Measurements from ENCODE around the gene PHACTR1. TPM values are rescaled to one million over a fixed set of nuclear protein-coding genes. Genes with fewer than 3 reads are reported as not detected.

The PHACTR1 gene
- total and polyA plus RNA-seq, 8 donors = 0.46 to 17.4 (median 6.4) TPM; not detected in 1

GRCh38 chr6:12956991-12957320 is 240.4 kb downstream of the PHACTR1 start:
- no peaks in the 10 kb centered on the region for H3K27me3 ChIP-seq

GRCh38 chr6:12957321-12958051 is 240.9 kb downstream of the PHACTR1 start:
- Histone ChIP-seq H3K4me1 (peaks cover 0 to 26% (median 13%) of the 10 kb centered on the region in 4 donors), H3K4me3 (peak overlapping the region; percentile 63 to 80 (median 67)), H3K9me3 (no peaks in the 10 kb centered on the region), H3K36me3 (no peaks in the 10 kb centered on the region), H3K27ac (peak overlapping the region; percentile 39 to 87 (median 85)), H3K27me3 (no peaks in the 10 kb centered on the region)
- DNase-seq = peak; percentile 76 to 86
- TF ChIP-seq POLR2AphosphoS5 (IDR thresholded peaks at IDR 0.05) (peak in 2 of 3 donors; percentile 60 to 73), POLR2A (IDR thresholded peaks at IDR 0.05) (no peak)
- intact Hi-C loops (cut with DNase I; ENCODE audit: low total_unique reads) = no loop called here
- 0 to 1% (median 1%) methylated on average over 20 to 24 of the region's 24 CpGs for WGBS, 5 donors

More at GRCh38 chr6:12956991-12957320, 240.4 kb downstream of the PHACTR1 start:
- no peak for DNase-seq
- intact Hi-C loops (cut with DNase I; ENCODE audit: low total_unique reads) = no loop called here
- TF ChIP-seq POLR2AphosphoS5 (IDR thresholded peaks at IDR 0.05) (no peak), POLR2A (IDR thresholded peaks at IDR 0.05) (no peak), CTCF (IDR thresholded peaks at IDR 0.05) (no peak), EP300 (IDR thresholded peaks at IDR 0.05) (no peak)
- Histone ChIP-seq H3K36me3 (no peaks in the 10 kb centered on the region), H3K9me3 (no peaks in the 10 kb centered on the region), H3K4me3 (peak overlapping the region; percentile 63 to 80 (median 67)), H3K4me1 (peaks cover 0 to 27% (median 12%) of the 10 kb centered on the region in 4 donors), H3K27ac (peak overlapping the region; percentile 39 to 87 (median 85))
- 2 to 8% (median 4%) methylated on average over 5 to 6 of the region's 6 CpGs for WGBS, 5 donors

- DNase-seq = peak in 1 of 2 donors; percentile 28
- Histone ChIP-seq H3K27ac (peak overlapping the region; percentile 3 to 87 (median 85)), H3K4me3 (peak overlapping the region; percentile 63 to 80 (median 67)), H3K4me1 (peaks cover 0 to 32% (median 14%) of the 10 kb centered on the region in 4 donors), H3K9me3 (no peaks in the 10 kb centered on the region), H3K27me3 (no peaks in the 10 kb centered on the region), H3K36me3 (no peaks in the 10 kb centered on the region)
- WGBS, 5 donors = 4 to 11% (median 7%) methylated on average over 9 of the region's 9 CpGs
- TF ChIP-seq EP300 (IDR thresholded peaks at IDR 0.05) (no peak), POLR2AphosphoS5 (IDR thresholded peaks at IDR 0.05) (no peak), CTCF (IDR thresholded peaks at IDR 0.05) (no peak), POLR2A (IDR thresholded peaks at IDR 0.05) (no peak)
- intact Hi-C loops (cut with DNase I; ENCODE audit: low total_unique reads) = no loop called here
Measured at GRCh38 chr6:12958052-12958706, 241.6 kb downstream of the PHACTR1 start.

- intact Hi-C loops (cut with DNase I; ENCODE audit: low total_unique reads) = no loop called here
- no peak for DNase-seq
- Histone ChIP-seq H3K4me1 (peaks cover 0 to 29% (median 14%) of the 10 kb centered on the region in 4 donors), H3K27me3 (no peaks in the 10 kb centered on the region), H3K4me3 (no peak overlapping the region), H3K36me3 (no peaks in the 10 kb centered on the region), H3K27ac (peak overlapping the region in 4 of 5 donors; percentile 47 to 73 (median 56)), H3K9me3 (no peaks in the 10 kb centered on the region)
- 81 to 96% (median 91%) methylated on average over 4 of the region's 4 CpGs for WGBS, 5 donors
- no peak for TF ChIP-seq POLR2AphosphoS5 (IDR thresholded peaks at IDR 0.05)
- TF ChIP-seq POLR2A (IDR thresholded peaks at IDR 0.05) = no peak
- no peak for TF ChIP-seq CTCF (IDR thresholded peaks at IDR 0.05)
Measured at GRCh38 chr6:12961761-12962160, 245.2 kb downstream of the PHACTR1 start.

Measured in stomach (tissue), 9 donors.